Uterus (tissue), 4 donors: ENCODE results near the gene DBI. TPM values are rescaled to one million over a fixed set of nuclear protein-coding genes. Genes with fewer than 3 reads are reported as not detected.

Experiments
- DNase-seq, 2 donors: peaks; one replicate each; pipeline ENCODE4 v3.0.0-alpha.2; 2019 to 2020
- H3K27ac ChIP-seq, 2 donors: fragments of 200-600 bp; sonication (generic); 1 replicate in 1 of 2; 2 replicates in 1 of 2; pipeline ENCODE4 v1.5.1; 2016 to 2018
- H3K27me3 ChIP-seq, 2 donors: fragments of 200-600 bp; sonication (generic); one replicate each; pipeline ENCODE4 v1.5.1; 2018 to 2019; ENCODE audit warnings: control low read depth in 1 of 2
- H3K36me3 ChIP-seq, 2 donors: fragments of 200-600 bp; sonication (generic); one replicate each; pipeline ENCODE4 v1.5.1; 2019; ENCODE audit warnings: control low read depth in 1 of 2
- H3K4me1 ChIP-seq, 2 donors: fragments of 200-600 bp; sonication (generic); one replicate each; pipeline ENCODE4 v1.5.1; 2018 to 2019; ENCODE audit warnings: control low read depth in 1 of 2
- H3K4me3 ChIP-seq, 2 donors: fragments of 200-600 bp; sonication (generic); 1 replicate in 1 of 2; 2 replicates in 1 of 2; pipeline ENCODE4 v1.5.1; 2018 to 2019; ENCODE audit warnings: mild to moderate bottlenecking in 1 of 2
- H3K9me3 ChIP-seq, 2 donors: fragments of 200-600 bp; sonication (generic); one replicate each; pipeline ENCODE4 v1.5.1; 2019; ENCODE audit warnings: control low read depth in 1 of 2
- POLR2A ChIP-seq, 2 donors: fragments of 450-650 bp; IDR thresholded peaks; one replicate each; pipeline ENCODE4 v1.6.1; 2016; ENCODE audit warnings: antibody characterized with exemption in 2 of 2, mild to moderate bottlenecking in 1 of 2, moderate library complexity in 1 of 2
- intact Hi-C: fragments of 100-400 bp; cut with DNase I; formaldehyde crosslinking; loops from one replicate; pipeline ENCODE4 v1.15.1; 2023; ENCODE audit warnings: low total_unique reads
- total RNA-seq, 4 donors: library from RNA; depleted of rRNA in 3 of 4; stranded (reverse); fragments of >200 nt in 3 of 4; gene quantifications; one replicate each; pipeline versions ENCODE4 v1.1.0 to v1.2.4, GENCODE V29; 2014 to 2023
- TF ChIP-seq, protein P1 (sequence below), 4 experiments: fragments of 200-600 bp in 2 of 4; fragments of 450-650 bp in 2 of 4; sonication (generic) in 2 of 4; IDR thresholded peaks; one replicate each; pipeline ENCODE4 v1.5.1; 2016 to 2019; ENCODE audit warnings: antibody characterized with exemption in 4 of 4, mild to moderate bottlenecking in 2 of 4, moderate library complexity in 1 of 4
- donor health status: DM: yes; HTN: yes; CAD: no.

The DBI gene
- total RNA-seq, 4 donors from 2014 or later: 2.6 to 46.8 (median 33.7) TPM

GRCh38 chr2:119360423-119360966 is 6.3 kb upstream of the DBI start:
- no peaks in the 10 kb centered on the region for H3K9me3 ChIP-seq
- H3K36me3 ChIP-seq: no peaks in the 10 kb centered on the region
- no peak overlapping the region for H3K27ac ChIP-seq
- no peak overlapping the region for H3K4me3 ChIP-seq
- no peak for DNase-seq
- intact Hi-C loops: no loop called here
- H3K27me3 ChIP-seq: no peaks in the 10 kb centered on the region
- TF ChIP-seq POLR2A (IDR thresholded peaks at IDR 0.05): no peak
- TF ChIP-seq, protein P1, sequence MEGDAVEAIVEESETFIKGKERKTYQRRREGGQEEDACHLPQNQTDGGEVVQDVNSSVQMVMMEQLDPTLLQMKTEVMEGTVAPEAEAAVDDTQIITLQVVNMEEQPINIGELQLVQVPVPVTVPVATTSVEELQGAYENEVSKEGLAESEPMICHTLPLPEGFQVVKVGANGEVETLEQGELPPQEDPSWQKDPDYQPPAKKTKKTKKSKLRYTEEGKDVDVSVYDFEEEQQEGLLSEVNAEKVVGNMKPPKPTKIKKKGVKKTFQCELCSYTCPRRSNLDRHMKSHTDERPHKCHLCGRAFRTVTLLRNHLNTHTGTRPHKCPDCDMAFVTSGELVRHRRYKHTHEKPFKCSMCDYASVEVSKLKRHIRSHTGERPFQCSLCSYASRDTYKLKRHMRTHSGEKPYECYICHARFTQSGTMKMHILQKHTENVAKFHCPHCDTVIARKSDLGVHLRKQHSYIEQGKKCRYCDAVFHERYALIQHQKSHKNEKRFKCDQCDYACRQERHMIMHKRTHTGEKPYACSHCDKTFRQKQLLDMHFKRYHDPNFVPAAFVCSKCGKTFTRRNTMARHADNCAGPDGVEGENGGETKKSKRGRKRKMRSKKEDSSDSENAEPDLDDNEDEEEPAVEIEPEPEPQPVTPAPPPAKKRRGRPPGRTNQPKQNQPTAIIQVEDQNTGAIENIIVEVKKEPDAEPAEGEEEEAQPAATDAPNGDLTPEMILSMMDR (IDR thresholded peaks at IDR 0.05): no peak
- H3K4me1 ChIP-seq: no peaks in the 10 kb centered on the region

DNA sequence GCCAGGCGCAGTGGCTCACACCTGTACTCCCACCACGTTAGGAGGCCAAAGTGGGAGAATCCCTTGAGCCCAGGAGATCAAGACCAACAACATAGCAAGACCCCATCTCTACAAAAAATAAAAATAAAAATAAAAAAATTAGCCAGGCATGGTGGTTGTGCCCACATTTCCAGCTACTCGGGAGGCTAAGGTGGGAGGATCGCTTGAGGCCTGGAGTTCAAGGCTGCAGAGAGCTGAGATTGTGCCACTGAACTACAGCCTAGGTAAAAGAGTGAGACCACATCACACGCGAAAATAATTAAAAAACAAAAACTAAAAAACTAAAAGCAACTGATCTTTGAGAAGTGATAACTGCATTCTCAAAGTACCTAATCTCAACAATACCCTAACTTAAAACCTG is 2.0 kb upstream of the DBI start:
- TF ChIP-seq, protein P1 (IDR thresholded peaks at IDR 0.05): no peak
- TF ChIP-seq POLR2A (IDR thresholded peaks at IDR 0.05): no peak

DNA sequence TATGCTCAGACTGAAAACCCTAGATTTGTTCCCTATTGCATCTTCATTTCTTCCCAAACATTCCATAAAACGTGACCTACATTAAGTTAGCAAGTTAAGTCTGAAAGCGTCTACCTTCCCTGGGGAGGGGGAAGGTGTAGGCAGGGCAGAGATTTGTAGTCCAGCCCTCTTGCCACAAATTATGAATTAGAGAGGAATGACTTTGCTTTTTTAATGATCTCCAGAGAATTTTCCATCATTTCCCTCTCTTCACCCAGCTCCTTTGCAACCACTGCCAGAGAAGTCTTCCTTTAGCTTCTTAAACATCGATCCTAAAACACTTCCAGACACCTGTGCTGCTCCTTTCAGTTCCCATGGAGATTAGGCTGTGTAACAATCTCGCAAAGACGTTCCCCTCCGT is 1.3 kb upstream of the DBI start:
- intact Hi-C loops: no loop called here

More for the DNA sequence above, 2.0 kb upstream of the DBI start:
- Histone ChIP-seq H3K4me3 (no peak overlapping the region), H3K4me1 (peaks cover 0 to 7% of the 10 kb centered on the region in 2 donors), H3K27ac (no peak overlapping the region), H3K36me3 (no peaks in the 10 kb centered on the region), H3K27me3 (no peaks in the 10 kb centered on the region), H3K9me3 (no peaks in the 10 kb centered on the region)
- DNase-seq: no peak
- intact Hi-C loops: no loop called here

DNA sequence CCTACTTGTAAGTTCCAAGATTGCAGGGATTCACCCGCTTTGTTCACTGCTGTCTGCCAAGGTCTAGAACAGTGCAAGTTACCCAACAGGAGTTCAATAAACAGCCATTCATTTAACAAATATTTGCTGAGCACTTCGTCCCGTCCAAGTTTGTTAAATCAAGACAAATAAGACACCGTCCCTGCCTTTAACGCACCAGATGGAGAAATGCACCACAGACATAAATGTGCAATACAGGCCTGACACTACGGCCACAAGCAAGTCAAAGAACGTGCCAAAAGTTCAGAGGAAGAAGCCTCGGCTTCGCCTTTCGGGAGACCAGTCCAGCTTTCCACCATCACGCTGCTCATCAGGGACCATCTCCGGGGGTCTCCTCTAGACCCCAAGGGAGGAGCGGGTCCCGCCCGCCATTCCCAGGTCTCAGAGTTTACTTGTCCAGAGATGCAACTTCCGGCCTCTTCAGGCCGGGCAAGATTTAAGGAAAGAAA is 572 bp upstream of the DBI start:
- intact Hi-C loops: no loop called here
- Histone ChIP-seq H3K27me3 (no peaks in the 10 kb centered on the region), H3K9me3 (no peaks in the 10 kb centered on the region), H3K27ac (peak overlapping the region; percentile 80 to 82), H3K4me1 (peaks cover 0 to 7% of the 10 kb centered on the region in 2 donors), H3K36me3 (no peaks in the 10 kb centered on the region), H3K4me3 (peak overlapping the region; percentile 65 to 90)
- DNase-seq: no peak
- no peak for TF ChIP-seq POLR2A (IDR thresholded peaks at IDR 0.05)
- TF ChIP-seq, protein P1 (IDR thresholded peaks at IDR 0.05): no peak

More for the DNA sequence above, 1.3 kb upstream of the DBI start:
- no peak for TF ChIP-seq POLR2A (IDR thresholded peaks at IDR 0.05)
- TF ChIP-seq, protein P1 (IDR thresholded peaks at IDR 0.05): no peak
- Histone ChIP-seq H3K4me3 (peak overlapping the region in 1 of 2 donors; percentile 65), H3K4me1 (peaks cover 0 to 7% of the 10 kb centered on the region in 2 donors), H3K27me3 (no peaks in the 10 kb centered on the region), H3K27ac (peak overlapping the region in 1 of 2 donors; percentile 80), H3K9me3 (no peaks in the 10 kb centered on the region), H3K36me3 (no peaks in the 10 kb centered on the region)
- DNase-seq: no peak

- Histone ChIP-seq H3K27ac (peak overlapping the region; percentile 80 to 82), H3K4me3 (peak overlapping the region; percentile 65 to 90), H3K27me3 (no peaks in the 10 kb centered on the region), H3K9me3 (no peaks in the 10 kb centered on the region), H3K4me1 (peaks cover 0 to 7% of the 10 kb centered on the region in 2 donors), H3K36me3 (no peaks in the 10 kb centered on the region)
- intact Hi-C loops: no loop called here
- DNase-seq: peak; percentile 27 to 34
- TF ChIP-seq POLR2A (IDR thresholded peaks at IDR 0.05): no peak
- TF ChIP-seq, protein P1 (IDR thresholded peaks at IDR 0.05): no peak
These were observed 809 bp downstream of the DBI start for GRCh38 chr2:119367472-119368099.
